ENCODE results near the gene KRTAP1-3. TPM values are rescaled to one million over a fixed set of nuclear protein-coding genes. Genes with fewer than 3 reads are reported as not detected.

The KRTAP1-3 gene
- polyA plus RNA-seq, 2 of the 4 experiments (the other 2 are of a cell fraction) = not detected

- peak; percentile 73 for FAIRE-seq
- CTCF ChIA-PET = interaction anchor here (0.8 to 2.1 kb wide), 4 partner anchors 12 to 501 kb away, joined by 3 to 8 read pairs (median 4); no protein-coding TSS in a partner anchor
- H3K4me2 ChIP-seq = no peak overlapping the region
Observed at GRCh38 chr17:40995116-40995515, 39.6 kb downstream of the KRTAP1-3 start.

GRCh38 chr17:40993839-40994238 is 40.8 kb downstream of the KRTAP1-3 start, which contains the start of gene KRTAP3-3:
TSS of gene KRTAP3-3 (minus strand) at chr17:40994164. CDS start at chr17:40994097, 67 bp downstream.
- Histone ChIP-seq H3K9me3 (0 out of 3 replicates have a peak, but pooled peaks cover 5% of the 10 kb centered on the region), H3K4me3 (no peak within 1 kb of the TSS), H3K4me1 (no peaks in the 10 kb centered on the region), H3K4me2 (no peak within 1 kb of the TSS), H3K27ac (no peak within 1 kb of the TSS)
- DNase-seq (ENCODE audit: low read depth in 1 of 2, low spot score in 1 of 2) = no peak
- no peak for ATAC-seq
- FAIRE-seq = no peak
- CTCF ChIA-PET = interaction anchor here (1.0 kb wide), 1 partner anchor 24 kb away, joined by 3 read pairs; no protein-coding TSS in a partner anchor
- WGBS (ENCODE audit: missing lambda C conversion rate) = 48% methylated on average over 4 of the region's 4 CpGs
- TF ChIP-seq ZFP36 (IDR thresholded peaks at IDR 0.05; ENCODE audit: borderline replicate concordance, partially characterized antibody) (no peak), POLR2A (IDR thresholded peaks at IDR 0.05; ENCODE audit: low read length) (no peak)
- POLR2A ChIA-PET = no interaction called here

More at GRCh38 chr17:40995116-40995515, 39.6 kb downstream of the KRTAP1-3 start:
- Histone ChIP-seq H3K4me1 (no peaks in the 10 kb centered on the region), H3K9me3 (0 out of 3 replicates have a peak, but pooled peaks cover 5% of the 10 kb centered on the region), H3K4me3 (no peak overlapping the region), H3K27ac (no peak overlapping the region)
- ATAC-seq (no peak), DNase-seq (ENCODE audit: low read depth in 1 of 2, low spot score in 1 of 2) (no peak)
- POLR2A ChIA-PET = interaction anchor here (0.7 kb wide), 1 partner anchor 21 kb away, joined by 3 read pairs; no protein-coding TSS in a partner anchor
- no peak for TF ChIP-seq CBX2 (IDR thresholded peaks at IDR 0.05; ENCODE audit: borderline replicate concordance, low read depth)
- no peak for TF ChIP-seq CBX8 (IDR thresholded peaks at IDR 0.05)
- no peak for TF ChIP-seq EHMT2 (IDR thresholded peaks at IDR 0.05; ENCODE audit: low read depth)
- TF ChIP-seq RFX5 (IDR thresholded peaks at IDR 0.05) = no peak
- no peak for TF ChIP-seq E2F6 (IDR thresholded peaks at IDR 0.05; ENCODE audit: borderline replicate concordance, low read depth)
- TF ChIP-seq HES2 (IDR thresholded peaks at IDR 0.05) = no peak
- TF ChIP-seq RARB (CRISPR knock-in tag; IDR thresholded peaks at IDR 0.05) = no peak
- no peak for TF ChIP-seq BHLHE40 (IDR thresholded peaks at IDR 0.05; ENCODE audit: low read depth, low read length)
- no peak for TF ChIP-seq REST (IDR thresholded peaks at IDR 0.05)
- no peak for TF ChIP-seq FOXS1 (CRISPR knock-in tag; IDR thresholded peaks at IDR 0.05)
- no peak for TF ChIP-seq ZSCAN20 (CRISPR knock-in tag; IDR thresholded peaks at IDR 0.05)
- TF ChIP-seq ZNF302 (CRISPR knock-in tag; IDR thresholded peaks at IDR 0.05) = no peak
- TF ChIP-seq NPAS2 (CRISPR knock-in tag; IDR thresholded peaks at IDR 0.05; ENCODE audit: borderline replicate concordance) = no peak
- no peak for TF ChIP-seq HOXA7 (CRISPR knock-in tag; IDR thresholded peaks at IDR 0.05)
- TF ChIP-seq CEBPB (IDR thresholded peaks at IDR 0.05) = no peak
- TF ChIP-seq CTCF (IDR thresholded peaks at IDR 0.05) = no peak
- TF ChIP-seq HDAC2 (IDR thresholded peaks at IDR 0.05) = no peak
- 57% methylated on average over 1 of the region's 1 CpG for WGBS (ENCODE audit: missing lambda C conversion rate)
